ENCODE data around the gene HOXC4. TPM values are rescaled to one million over a fixed set of nuclear protein-coding genes. Genes with fewer than 3 reads are reported as not detected.

HOXC4 gene
- total and polyA plus RNA-seq, 12 donors, result 0.03 to 0.22 (median 0.21) TPM; not detected in 8

Small RNA genes within 50 kb of the gene (microRNA-seq; reads per million reads assigned to microRNA genes)
- gene MIR615, result 1.2 to 2.0 reads per million in 2 donors

Other genes with a start within 250 kb of the HOXC4 start
- not detected for gene HOXC13, start 115.0 kb upstream of the HOXC4 start, total RNA-seq
- gene HOXC13, start 115.0 kb upstream of the HOXC4 start, polyA plus RNA-seq, result not detected
- gene HOXC12, start 98.9 kb upstream of the HOXC4 start, total RNA-seq, result not detected
- not detected for gene HOXC12, start 98.9 kb upstream of the HOXC4 start, polyA plus RNA-seq
- gene HOXC11, start 80.7 kb upstream of the HOXC4 start, total RNA-seq, result not detected
- not detected for gene HOXC11, start 80.7 kb upstream of the HOXC4 start, polyA plus RNA-seq
- gene HOTAIR, start 78.9 kb upstream of the HOXC4 start, total RNA-seq, result not detected
- not detected for gene HOTAIR, start 78.9 kb upstream of the HOXC4 start, polyA plus RNA-seq
- not detected for gene HOXC10, start 68.7 kb upstream of the HOXC4 start, total RNA-seq
- not detected for gene HOXC10, start 68.7 kb upstream of the HOXC4 start, polyA plus RNA-seq
- gene HOXC9, start 53.7 kb upstream of the HOXC4 start, total RNA-seq, result not detected
- gene HOXC9, start 53.7 kb upstream of the HOXC4 start, polyA plus RNA-seq, result not detected
- not detected for gene HOXC8, start 44.9 kb upstream of the HOXC4 start, total RNA-seq
- gene HOXC8, start 44.9 kb upstream of the HOXC4 start, polyA plus RNA-seq, result not detected
- gene HOXC6, start 25.4 kb upstream of the HOXC4 start, total RNA-seq, result under 1 TPM in 4 of 10 donors, not detected in 6; 0.13 to 0.36 (median 0.18) TPM
- gene HOXC6, start 25.4 kb upstream of the HOXC4 start, polyA plus RNA-seq, result under 1 TPM; 0.03 to 0.29 TPM
- gene HOXC5, start 20.8 kb upstream of the HOXC4 start, total RNA-seq, result not detected
- gene HOXC5, start 20.8 kb upstream of the HOXC4 start, polyA plus RNA-seq, result under 1 TPM in 1 of 2 donors, not detected in 1; 0.01 TPM
- gene SMUG1, start 135.2 kb downstream of the HOXC4 start, total RNA-seq, result 10 to 100 TPM in 9 of 10 donors, 1 to 10 TPM in 1; 8.8 to 20.7 (median 13.8) TPM
- gene SMUG1, start 135.2 kb downstream of the HOXC4 start, polyA plus RNA-seq, result 10 to 100 TPM; 16.2 to 28.8 TPM
- 10 to 100 TPM; 44.4 to 53.5 (median 49.7) TPM for gene CBX5, start 226.3 kb downstream of the HOXC4 start, total RNA-seq
- gene CBX5, start 226.3 kb downstream of the HOXC4 start, polyA plus RNA-seq, result 10 to 100 TPM; 13.4 to 19.2 TPM
- 100 to 1,000 TPM; 419 to 538 (median 462) TPM for gene HNRNPA1, start 226.9 kb downstream of the HOXC4 start, total RNA-seq
- 100 to 1,000 TPM; 353 to 641 TPM for gene HNRNPA1, start 226.9 kb downstream of the HOXC4 start, polyA plus RNA-seq
- 1 to 10 TPM in 1 of 10 donors, under 1 TPM in 8, not detected in 1; 0.17 to 1.4 (median 0.50) TPM for gene NFE2, start 247.2 kb downstream of the HOXC4 start, total RNA-seq
- gene NFE2, start 247.2 kb downstream of the HOXC4 start, polyA plus RNA-seq, result under 1 TPM in 1 of 2 donors, not detected in 1; 0.28 TPM